Measurements from ENCODE around the gene ALG1L2.
"Not testable (repeated sequence)": the region's sequence is repeated elsewhere in the genome, so short reads cannot be mapped to it uniquely, and the experiment has no call there.

The ALG1L2 gene

GRCh38 chr3:130094491-130094941 is 12.9 kb downstream of the ALG1L2 start:
- DNase-seq = not testable (repeated sequence)

GRCh38 chr3:130095858-130096257 is 14.2 kb downstream of the ALG1L2 start:
- DNase-seq = not testable (repeated sequence)

- DNase-seq = not testable (repeated sequence)
Observed at GRCh38 chr3:130097096-130097495, 15.5 kb downstream of the ALG1L2 start.

GRCh38 chr3:130097690-130098638 is 16.3 kb downstream of the ALG1L2 start:
- DNase-seq = not testable (repeated sequence)

- DNase-seq = not testable (repeated sequence)
Observed at GRCh38 chr3:130098639-130099385, 17.2 kb downstream of the ALG1L2 start.

- not testable (repeated sequence) for DNase-seq
Observed at GRCh38 chr3:130102545-130102944, 20.9 kb downstream of the ALG1L2 start.

GRCh38 chr3:130104191-130104590 is 22.6 kb downstream of the ALG1L2 start:
- DNase-seq = not testable (repeated sequence)

- not testable (repeated sequence) for DNase-seq
Observed at GRCh38 chr3:130107333-130107995, 25.8 kb downstream of the ALG1L2 start.

- not testable (repeated sequence) for DNase-seq
Observed at GRCh38 chr3:130108836-130109585, 27.4 kb downstream of the ALG1L2 start.

- not testable (repeated sequence) for DNase-seq
Observed at GRCh38 chr3:130110386-130111169, 28.9 kb downstream of the ALG1L2 start.

GRCh38 chr3:130111185-130111864 is 29.7 kb downstream of the ALG1L2 start:
- DNase-seq = peak; percentile 92

GRCh38 chr3:130111865-130112747 is 30.5 kb downstream of the ALG1L2 start:
- DNase-seq = peak; percentile 83 to 92

GRCh38 chr3:130112748-130113073 is 31.1 kb downstream of the ALG1L2 start:
- not testable (repeated sequence) for DNase-seq

GRCh38 chr3:130115400-130115799 is 33.8 kb downstream of the ALG1L2 start:
- not testable (repeated sequence) for DNase-seq

GRCh38 chr3:130117933-130118332 is 36.3 kb downstream of the ALG1L2 start:
- no peak for DNase-seq

- not testable (repeated sequence) for DNase-seq
Observed at GRCh38 chr3:130119824-130120223, 38.2 kb downstream of the ALG1L2 start.

- not testable (repeated sequence) for DNase-seq
Observed at GRCh38 chr3:130120291-130120690, 38.7 kb downstream of the ALG1L2 start.

GRCh38 chr3:130122891-130123775 is 41.5 kb downstream of the ALG1L2 start:
- DNase-seq = not testable (repeated sequence)

- not testable (repeated sequence) for DNase-seq
Observed at GRCh38 chr3:130125406-130125805, 43.8 kb downstream of the ALG1L2 start.

Measured in cerebellar nuclear complex (tissue), 1 donor.